Breast epithelium (tissue), 3 donors: ENCODE results near the gene FASN.

Source experiments
- POLR2A ChIP-seq: fragments of 450-650 bp; IDR thresholded peaks from one replicate; pipeline ENCODE4 v1.6.1; 2016; ENCODE audit warnings: antibody characterized with exemption, mild to moderate bottlenecking, moderate library complexity
- POLR2AphosphoS5 ChIP-seq, 3 donors: sonication (generic); formaldehyde crosslinking; IDR thresholded peaks; one replicate each; pipeline ENCODE4 v1.6.1; 2017; ENCODE audit warnings: antibody characterized with exemption in 3 of 3
- TF ChIP-seq, protein P1 (sequence below), 3 donors: fragments of 450-650 bp; IDR thresholded peaks; one replicate each; pipeline ENCODE4 v1.5.1; 2016 to 2017; ENCODE audit warnings: antibody characterized with exemption in 3 of 3, mild to moderate bottlenecking in 3 of 3, moderate library complexity in 3 of 3

DNA sequence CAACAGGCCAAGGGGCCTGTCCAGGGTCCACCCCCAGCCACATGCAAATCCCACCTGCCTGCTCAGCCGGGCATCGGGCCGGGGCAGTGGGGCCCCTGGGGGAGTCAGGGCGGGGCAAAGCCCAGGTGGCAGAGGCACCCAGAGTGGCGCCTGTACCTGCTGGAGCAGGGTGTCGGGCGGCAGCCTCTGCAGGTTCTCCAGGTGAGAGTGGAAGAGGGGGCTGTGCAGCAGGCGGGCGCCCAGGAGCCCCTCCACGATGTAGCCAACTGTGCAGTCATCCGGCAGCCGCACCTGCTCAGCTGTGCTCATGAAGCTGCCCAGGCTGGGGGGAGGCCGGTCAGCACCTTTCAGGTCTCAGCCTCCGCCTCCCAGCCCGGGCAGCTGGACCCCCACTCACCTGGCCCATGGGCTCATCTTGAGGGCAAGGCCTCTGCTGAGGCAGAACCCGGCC is 48.5 kb downstream of the FASN start:
- TF ChIP-seq, protein P1, sequence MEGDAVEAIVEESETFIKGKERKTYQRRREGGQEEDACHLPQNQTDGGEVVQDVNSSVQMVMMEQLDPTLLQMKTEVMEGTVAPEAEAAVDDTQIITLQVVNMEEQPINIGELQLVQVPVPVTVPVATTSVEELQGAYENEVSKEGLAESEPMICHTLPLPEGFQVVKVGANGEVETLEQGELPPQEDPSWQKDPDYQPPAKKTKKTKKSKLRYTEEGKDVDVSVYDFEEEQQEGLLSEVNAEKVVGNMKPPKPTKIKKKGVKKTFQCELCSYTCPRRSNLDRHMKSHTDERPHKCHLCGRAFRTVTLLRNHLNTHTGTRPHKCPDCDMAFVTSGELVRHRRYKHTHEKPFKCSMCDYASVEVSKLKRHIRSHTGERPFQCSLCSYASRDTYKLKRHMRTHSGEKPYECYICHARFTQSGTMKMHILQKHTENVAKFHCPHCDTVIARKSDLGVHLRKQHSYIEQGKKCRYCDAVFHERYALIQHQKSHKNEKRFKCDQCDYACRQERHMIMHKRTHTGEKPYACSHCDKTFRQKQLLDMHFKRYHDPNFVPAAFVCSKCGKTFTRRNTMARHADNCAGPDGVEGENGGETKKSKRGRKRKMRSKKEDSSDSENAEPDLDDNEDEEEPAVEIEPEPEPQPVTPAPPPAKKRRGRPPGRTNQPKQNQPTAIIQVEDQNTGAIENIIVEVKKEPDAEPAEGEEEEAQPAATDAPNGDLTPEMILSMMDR (IDR thresholded peaks at IDR 0.05) = no peak
- TF ChIP-seq POLR2A (no peak), POLR2AphosphoS5 (IDR thresholded peaks at IDR 0.05) (no peak)
